IPS DF 19.7 (cell line): ENCODE results near the gene BPIFA1.

Experiments
- DNase-seq: peaks from one replicate; pipeline ENCODE4 v3.0.0-alpha.2; 2013; ENCODE audit warnings: low read depth, low spot score

BPIFA1 gene

GRCh38 chr20:33235696-33236095 lies at the start of gene BPIFA1:
TSS of gene BPIFA1 (plus strand) at chr20:33235996. CDS start at chr20:33237712, 1,716 bp downstream.
- no peak for DNase-seq

GRCh38 chr20:33187491-33187890 lies 48.3 kb upstream of the BPIFA1 start:
- DNase-seq: no peak

GRCh38 chr20:33188421-33188820 lies 47.4 kb upstream of the BPIFA1 start:
- DNase-seq: no peak

GRCh38 chr20:33191484-33191883 lies 44.3 kb upstream of the BPIFA1 start:
- DNase-seq: no peak

- no peak for DNase-seq
These were observed 43.8 kb upstream of the BPIFA1 start for GRCh38 chr20:33191955-33192354.

- DNase-seq: no peak
These were observed 42.8 kb upstream of the BPIFA1 start for GRCh38 chr20:33192912-33193501.

- DNase-seq: no peak
These were observed 36.8 kb upstream of the BPIFA1 start for GRCh38 chr20:33199026-33199425.

GRCh38 chr20:33202451-33202850 lies 33.3 kb upstream of the BPIFA1 start:
- no peak for DNase-seq

GRCh38 chr20:33203444-33203843 lies 32.4 kb upstream of the BPIFA1 start:
- DNase-seq: no peak

- DNase-seq: peak; percentile 42
These were observed 26.0 kb upstream of the BPIFA1 start for GRCh38 chr20:33209789-33210188.

- no peak for DNase-seq
These were observed 25.4 kb upstream of the BPIFA1 start for GRCh38 chr20:33210371-33210770.

GRCh38 chr20:33211817-33212424 lies 23.9 kb upstream of the BPIFA1 start:
- DNase-seq: peak; percentile 60

- no peak for DNase-seq
These were observed 18.7 kb upstream of the BPIFA1 start, which contains the start of gene BPIFA3 for GRCh38 chr20:33217052-33217451. TSS of gene BPIFA3 (plus strand) at chr20:33217352. CDS start at chr20:33217537, 185 bp downstream.

- no peak for DNase-seq
These were observed 11.4 kb upstream of the BPIFA1 start for GRCh38 chr20:33224399-33224798.

- no peak for DNase-seq
These were observed 6.0 kb upstream of the BPIFA1 start for GRCh38 chr20:33229843-33230242.

GRCh38 chr20:33231237-33231636 lies 4.6 kb upstream of the BPIFA1 start:
- no peak for DNase-seq

- DNase-seq: no peak
These were observed 3.2 kb upstream of the BPIFA1 start for GRCh38 chr20:33232486-33233072.

GRCh38 chr20:33233129-33233774 lies 2.5 kb upstream of the BPIFA1 start:
- no peak for DNase-seq

GRCh38 chr20:33234050-33234449 lies 1.7 kb upstream of the BPIFA1 start:
- DNase-seq: no peak

GRCh38 chr20:33236351-33236750 lies 555 bp downstream of the BPIFA1 start:
- DNase-seq: no peak

GRCh38 chr20:33237989-33238388 lies 2.2 kb downstream of the BPIFA1 start:
- no peak for DNase-seq

GRCh38 chr20:33239418-33239817 lies 3.6 kb downstream of the BPIFA1 start:
- no peak for DNase-seq
